Tibial nerve (tissue), 3 donors: ENCODE measurements around the gene LMF1.

Source experiments
- CTCF ChIP-seq, 5 experiments: fragments of 200-600 bp in 3 of 5; fragments of 450-650 bp in 2 of 5; sonication (generic) in 3 of 5; IDR thresholded peaks; one replicate each; pipeline ENCODE4 v1.5.1; 2016 to 2019; ENCODE audit warnings: antibody characterized with exemption in 5 of 5, mild to moderate bottlenecking in 3 of 5, moderate library complexity in 2 of 5
- POLR2A ChIP-seq, 2 donors: fragments of 450-650 bp; IDR thresholded peaks; one replicate each; pipeline ENCODE4 v1.6.1; 2017; ENCODE audit warnings: antibody characterized with exemption in 2 of 2, mild to moderate bottlenecking in 2 of 2, moderate library complexity in 2 of 2

- no peak for TF ChIP-seq CTCF (IDR thresholded peaks at IDR 0.05)
- TF ChIP-seq POLR2A (IDR thresholded peaks at IDR 0.05) = no peak
Observed at GRCh38 chr16:911101-911500, 59.7 kb downstream of the LMF1 start.
